Measurements from ENCODE around the gene NFIA.

Gene NFIA

GRCh38 chr1:61450872-61451571, 368.7 kb downstream of the NFIA start:
- DNase-seq: no peak
- Histone ChIP-seq H3K36me3 (replicated peaks) (no peaks in the 10 kb centered on the region), H3K27me3 (replicated peaks) (no peaks in the 10 kb centered on the region), H3K27ac (no peak overlapping the region), H3K4me3 (ENCODE audit: low read depth, low read length) (no peak overlapping the region)
- no peak for TF ChIP-seq CTCF (IDR thresholded peaks at IDR 0.05; ENCODE audit: low read depth, low read length, missing control alignments)
- in situ Hi-C loops (cut with HindIII; ENCODE audit: low pct_ligation_motif_present, low sequenced_read_pairs): no loop called here

GRCh38 chr1:61451572-61451968, 369.2 kb downstream of the NFIA start:
- Histone ChIP-seq H3K4me3 (ENCODE audit: low read depth, low read length) (no peak overlapping the region), H3K27ac (no peak overlapping the region), H3K36me3 (replicated peaks) (no peaks in the 10 kb centered on the region), H3K27me3 (replicated peaks) (no peaks in the 10 kb centered on the region)
- no peak for TF ChIP-seq CTCF (IDR thresholded peaks at IDR 0.05; ENCODE audit: low read depth, low read length, missing control alignments)
- DNase-seq: no peak
- in situ Hi-C loops (cut with HindIII; ENCODE audit: low pct_ligation_motif_present, low sequenced_read_pairs): no loop called here

- in situ Hi-C loops (cut with HindIII; ENCODE audit: low pct_ligation_motif_present, low sequenced_read_pairs): no loop called here
- Histone ChIP-seq H3K4me3 (ENCODE audit: low read depth, low read length) (no peak overlapping the region), H3K27me3 (replicated peaks) (no peaks in the 10 kb centered on the region), H3K36me3 (replicated peaks) (no peaks in the 10 kb centered on the region), H3K27ac (peak overlapping the region; percentile 79)
- no peak for TF ChIP-seq CTCF (IDR thresholded peaks at IDR 0.05; ENCODE audit: low read depth, low read length, missing control alignments)
- DNase-seq: no peak
Observed at GRCh38 chr1:61452176-61453035, 370.0 kb downstream of the NFIA start.

- in situ Hi-C loops (cut with HindIII; ENCODE audit: low pct_ligation_motif_present, low sequenced_read_pairs): no loop called here
- TF ChIP-seq CTCF (IDR thresholded peaks at IDR 0.05; ENCODE audit: low read depth, low read length, missing control alignments): peak; percentile 90
- H3K27ac ChIP-seq: peak overlapping the region; percentile 79
- no peak overlapping the region for H3K4me3 ChIP-seq (ENCODE audit: low read depth, low read length)
- no peaks in the 10 kb centered on the region for H3K27me3 ChIP-seq (replicated peaks)
- DNase-seq: peak; percentile 96
- no peaks in the 10 kb centered on the region for H3K36me3 ChIP-seq (replicated peaks)
Observed at GRCh38 chr1:61453111-61453961, 371.0 kb downstream of the NFIA start.

GRCh38 chr1:61455400-61455799, 373.0 kb downstream of the NFIA start:
- no peaks in the 10 kb centered on the region for H3K36me3 ChIP-seq (replicated peaks)
- no peak overlapping the region for H3K27ac ChIP-seq
- no peaks in the 10 kb centered on the region for H3K27me3 ChIP-seq (replicated peaks)
- in situ Hi-C loops (cut with HindIII; ENCODE audit: low pct_ligation_motif_present, low sequenced_read_pairs): no loop called here
- no peak for DNase-seq
- TF ChIP-seq CTCF (IDR thresholded peaks at IDR 0.05; ENCODE audit: low read depth, low read length, missing control alignments): no peak
- H3K4me3 ChIP-seq (ENCODE audit: low read depth, low read length): no peak overlapping the region
